LNCAP (cell line): Measurements from ENCODE around the gene NUP54.

ENCODE experiments used
- CTCF ChIP-seq: fragments of 450-650 bp; IDR thresholded peaks from 2 replicates; pipeline ENCODE4 v1.5.1; 2017; ENCODE audit warnings: mild to moderate bottlenecking

NUP54 gene

GRCh38 chr4:76148142-76148865 is at the start of gene NUP54:
TSS of gene NUP54 (minus strand) at chr4:76148397. CDS start at chr4:76148374, 23 bp downstream.
- TF ChIP-seq CTCF, result no peak

GRCh38 chr4:76197031-76197743 is 49.0 kb upstream of the NUP54 start:
- TF ChIP-seq CTCF, result no peak

- no peak for TF ChIP-seq CTCF
Observed at GRCh38 chr4:76196376-76196775, 48.2 kb upstream of the NUP54 start.

GRCh38 chr4:76195326-76195725 is 47.1 kb upstream of the NUP54 start:
- TF ChIP-seq CTCF, result no peak

- no peak for TF ChIP-seq CTCF
Observed at GRCh38 chr4:76194325-76194724, 46.1 kb upstream of the NUP54 start.

- TF ChIP-seq CTCF, result no peak
Observed at GRCh38 chr4:76192236-76192635, 44.0 kb upstream of the NUP54 start.

GRCh38 chr4:76188557-76188956 is 40.4 kb upstream of the NUP54 start:
- TF ChIP-seq CTCF, result no peak
